GM20000 (cell line): Measurements from ENCODE around the gene GNGT1.
"Not testable (repeated sequence)": the region's sequence is repeated elsewhere in the genome, so short reads cannot be mapped to it uniquely, and the experiment has no call there.

Experiments used
- DNase-seq: peaks from one replicate; pipeline ENCODE4 v3.0.0; 2012; ENCODE audit warnings: low spot score
- TF ChIP-seq, protein P1 (sequence below): IDR thresholded peaks from 2 replicates; pipeline ENCODE4 v1.5.1; 2012; ENCODE audit warnings: mild to moderate bottlenecking, control low read depth; ENCODE audit errors: extremely low read depth, missing control alignments

Gene GNGT1

GRCh38 chr7:93902777-93903423 lies 3.5 kb upstream of the GNGT1 start:
- TF ChIP-seq, protein P1, sequence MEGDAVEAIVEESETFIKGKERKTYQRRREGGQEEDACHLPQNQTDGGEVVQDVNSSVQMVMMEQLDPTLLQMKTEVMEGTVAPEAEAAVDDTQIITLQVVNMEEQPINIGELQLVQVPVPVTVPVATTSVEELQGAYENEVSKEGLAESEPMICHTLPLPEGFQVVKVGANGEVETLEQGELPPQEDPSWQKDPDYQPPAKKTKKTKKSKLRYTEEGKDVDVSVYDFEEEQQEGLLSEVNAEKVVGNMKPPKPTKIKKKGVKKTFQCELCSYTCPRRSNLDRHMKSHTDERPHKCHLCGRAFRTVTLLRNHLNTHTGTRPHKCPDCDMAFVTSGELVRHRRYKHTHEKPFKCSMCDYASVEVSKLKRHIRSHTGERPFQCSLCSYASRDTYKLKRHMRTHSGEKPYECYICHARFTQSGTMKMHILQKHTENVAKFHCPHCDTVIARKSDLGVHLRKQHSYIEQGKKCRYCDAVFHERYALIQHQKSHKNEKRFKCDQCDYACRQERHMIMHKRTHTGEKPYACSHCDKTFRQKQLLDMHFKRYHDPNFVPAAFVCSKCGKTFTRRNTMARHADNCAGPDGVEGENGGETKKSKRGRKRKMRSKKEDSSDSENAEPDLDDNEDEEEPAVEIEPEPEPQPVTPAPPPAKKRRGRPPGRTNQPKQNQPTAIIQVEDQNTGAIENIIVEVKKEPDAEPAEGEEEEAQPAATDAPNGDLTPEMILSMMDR = peak; percentile 20
- DNase-seq = peak; percentile 32

DNA sequence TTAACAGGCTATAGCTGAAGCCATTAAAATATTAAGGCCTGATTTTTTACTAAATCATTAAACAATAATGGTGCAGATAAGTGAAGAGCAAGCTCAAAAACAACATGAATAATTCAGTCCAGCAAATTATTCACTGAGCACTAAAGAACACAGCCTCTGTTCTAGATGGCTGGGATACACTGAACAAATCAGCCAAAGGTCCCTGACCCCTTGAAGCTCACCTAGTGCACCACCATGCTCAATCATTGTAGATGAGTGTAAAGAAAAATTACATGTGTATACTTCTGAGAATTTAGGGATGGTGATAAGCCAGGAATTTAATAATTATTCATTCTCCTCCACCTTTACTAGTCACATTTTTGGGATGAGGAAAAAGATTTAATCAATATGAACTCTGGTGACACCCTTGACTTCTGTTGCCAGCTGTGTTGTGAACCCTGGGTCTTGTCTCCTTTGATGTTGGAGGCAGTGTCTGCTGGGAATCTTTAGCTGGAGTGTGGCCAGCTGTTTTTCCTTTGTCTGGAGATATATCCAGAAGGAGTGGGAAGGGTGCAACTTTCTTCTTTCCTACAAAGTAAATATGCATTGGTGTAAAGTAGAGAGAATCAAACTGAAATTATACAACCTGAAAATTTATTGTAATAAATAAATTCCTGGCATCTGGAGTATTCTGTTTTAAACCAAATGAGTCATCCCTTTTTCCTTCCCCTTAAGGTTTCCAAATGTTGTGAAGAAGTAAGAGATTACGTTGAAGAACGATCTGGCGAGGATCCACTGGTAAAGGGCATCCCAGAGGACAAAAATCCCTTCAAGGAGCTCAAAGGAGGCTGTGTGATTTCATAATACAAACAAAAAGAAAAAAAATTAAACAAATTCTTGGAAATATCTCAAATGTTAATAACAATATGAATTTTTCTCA lies 4.0 kb downstream of the GNGT1 start:
- DNase-seq = no peak
- TF ChIP-seq, protein P1 = no peak

GRCh38 chr7:93911242-93911641 lies 4.9 kb downstream of the GNGT1 start:
- DNase-seq = not testable (repeated sequence)

DNA sequence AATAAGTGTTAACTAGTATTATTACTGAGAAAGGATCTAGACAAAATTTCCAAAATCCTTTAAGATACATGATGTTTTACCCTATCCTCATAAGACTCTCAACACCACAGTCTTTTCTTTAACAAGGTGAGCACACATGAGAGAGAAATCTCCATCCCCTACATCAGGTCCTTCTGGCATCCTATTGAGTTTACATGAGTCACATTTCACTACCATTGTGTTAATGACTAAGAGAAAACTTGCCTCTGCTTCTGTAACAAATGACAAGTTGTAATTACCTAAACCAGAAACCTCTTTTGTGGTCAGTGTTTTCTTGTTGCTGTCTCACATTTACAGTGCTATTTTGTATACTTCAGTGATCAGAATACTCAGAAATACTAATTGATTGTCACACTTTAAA lies 5.3 kb downstream of the GNGT1 start:
- DNase-seq = not testable (repeated sequence)

DNA sequence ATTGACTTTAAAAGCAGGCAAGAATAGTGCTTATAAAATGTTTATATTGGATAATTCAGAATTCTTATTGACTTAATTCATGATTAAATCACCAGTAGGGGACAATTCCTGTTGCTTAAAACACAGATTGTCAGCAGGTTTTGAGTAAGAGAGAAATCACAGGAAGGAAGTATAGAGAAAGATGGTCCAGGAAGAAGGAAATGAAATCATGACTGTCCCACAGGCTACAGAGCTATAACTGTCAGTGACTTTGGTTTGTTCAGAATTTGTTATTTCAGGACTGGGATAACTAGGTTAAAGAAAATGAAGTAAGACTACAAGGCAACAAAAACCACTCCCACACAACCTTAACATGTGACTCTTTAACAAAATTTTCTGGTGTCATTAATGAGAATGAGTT lies 6.8 kb downstream of the GNGT1 start:
- DNase-seq = no peak
- TF ChIP-seq, protein P1 = no peak

- no peak for DNase-seq
- TF ChIP-seq, protein P1 = no peak
These were observed 8.3 kb downstream of the GNGT1 start for GRCh38 chr7:93914581-93915066.

DNA sequence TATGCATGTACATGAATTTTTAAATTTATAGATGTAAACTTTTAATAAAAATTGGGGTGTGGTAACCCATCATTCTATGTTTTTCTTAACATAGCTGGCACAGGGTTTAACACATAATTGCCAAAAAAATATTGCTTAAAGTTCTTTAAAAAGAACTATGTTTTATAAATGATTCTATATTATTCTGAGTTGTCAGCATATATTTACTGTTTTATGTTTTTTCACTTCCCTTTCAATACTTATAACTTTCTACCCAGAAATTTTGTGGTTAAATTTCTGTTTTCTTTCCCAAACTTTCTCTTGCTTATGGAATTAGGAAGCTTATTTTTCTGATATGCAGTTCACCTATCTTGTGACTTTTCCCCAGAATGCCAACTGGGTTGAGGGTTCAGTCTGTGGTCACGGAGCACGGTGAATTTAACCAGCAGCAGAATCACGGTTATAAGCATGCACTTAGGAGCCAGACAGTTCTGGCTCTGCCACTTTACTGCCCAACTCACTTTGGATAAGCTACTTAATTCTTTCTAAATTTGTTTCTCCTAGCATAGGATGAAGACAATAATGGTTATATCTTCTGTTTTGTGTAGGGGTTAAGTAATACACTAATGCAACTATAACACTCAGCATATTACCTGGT lies 9.0 kb downstream of the GNGT1 start:
- not testable (repeated sequence) for DNase-seq

DNA sequence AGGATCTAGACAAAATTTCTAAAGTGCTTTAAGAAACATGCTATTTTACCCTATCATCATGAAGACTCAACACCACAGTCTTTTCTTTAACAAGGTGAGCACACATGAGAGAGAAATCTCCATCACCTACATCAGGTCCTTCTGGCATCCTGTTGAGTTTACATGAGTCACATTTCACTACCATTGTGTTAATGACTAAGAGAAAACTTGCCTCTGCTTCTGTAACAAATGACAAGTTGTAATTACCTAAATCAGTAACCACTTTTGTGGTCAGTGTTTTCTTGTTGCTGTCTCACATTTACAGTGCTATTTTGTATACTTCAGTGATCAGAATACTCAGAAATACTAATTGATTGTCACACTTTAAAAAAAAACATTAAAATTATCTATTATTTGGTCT lies 9.5 kb downstream of the GNGT1 start:
- not testable (repeated sequence) for DNase-seq

DNA sequence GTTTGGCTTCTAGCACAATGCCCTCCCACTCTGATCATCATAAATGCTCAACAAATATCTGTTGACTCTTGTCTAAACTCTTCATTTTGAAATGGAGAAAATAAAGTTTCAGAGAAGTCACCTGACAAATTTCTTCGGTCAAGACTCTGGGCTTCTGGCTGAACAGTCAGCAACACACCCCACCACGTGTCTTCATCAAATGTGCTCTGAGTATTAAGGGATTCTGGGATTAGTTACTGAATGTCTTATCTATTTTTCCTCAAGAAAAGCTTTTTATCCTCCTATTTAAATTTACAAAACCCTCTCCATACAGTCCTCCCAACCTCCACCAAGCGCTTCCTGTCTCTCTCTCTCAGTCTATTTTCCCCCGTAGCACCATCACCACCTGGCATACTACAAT lies 9.9 kb downstream of the GNGT1 start:
- DNase-seq = not testable (repeated sequence)
